Loucy (cell line): ENCODE results near the gene OTOP3.

Experiments used
- H2AFZ ChIP-seq: fragments of 200-600 bp; sonication (generic); 2 replicates; pipeline ENCODE4 v1.6.0; 2016; ENCODE audit warnings: antibody characterized with exemption, mild to moderate bottlenecking, low read length, moderate library complexity
- H3F3A ChIP-seq: fragments of 200-600 bp; 2 replicates; pipeline ENCODE4 v1.6.0; 2016; ENCODE audit warnings: antibody characterized with exemption, low read depth, mild to moderate bottlenecking
- H3K27me3 ChIP-seq: fragments of 200-600 bp; sonication (generic); 2 replicates; pipeline ENCODE4 v1.6.1; 2014; ENCODE audit warnings: low read length, mild to moderate bottlenecking; ENCODE audit not compliant: insufficient read depth, poor library complexity, severe bottlenecking
- H3K36me3 ChIP-seq: fragments of 200-600 bp; sonication (generic); 2 replicates; pipeline ENCODE4 v1.6.1; 2016; ENCODE audit warnings: low read length; ENCODE audit not compliant: insufficient read depth
- H3K4me1 ChIP-seq: fragments of 200-600 bp; sonication (generic); 2 replicates; pipeline ENCODE4 v1.5.1; 2014; ENCODE audit warnings: low read length, mild to moderate bottlenecking; ENCODE audit not compliant: insufficient read depth, poor library complexity, severe bottlenecking
- H3K4me2 ChIP-seq: fragments of 200-600 bp; sonication (generic); 2 replicates; pipeline ENCODE4 v1.6.0; 2014; ENCODE audit warnings: antibody characterized with exemption, low read length, low read depth, mild to moderate bottlenecking; ENCODE audit not compliant: poor library complexity, severe bottlenecking
- H3K4me3 ChIP-seq: fragments of 200-600 bp; sonication (generic); 2 replicates; pipeline ENCODE4 v1.5.1; 2014; ENCODE audit warnings: low read length, mild to moderate bottlenecking, mixed read lengths; ENCODE audit not compliant: poor library complexity, severe bottlenecking
- H3K79me2 ChIP-seq: fragments of 200-600 bp; sonication (generic); 2 replicates; pipeline ENCODE4 v1.6.1; 2014; ENCODE audit warnings: low read length; ENCODE audit not compliant: insufficient read depth
- H3K9ac ChIP-seq: fragments of 200-600 bp; sonication (generic); 2 replicates; pipeline ENCODE4 v1.6.0; 2014; ENCODE audit warnings: mild to moderate bottlenecking, low read depth, low read length, moderate library complexity; ENCODE audit not compliant: poor library complexity, severe bottlenecking
- H3K9me2 ChIP-seq: fragments of 200-600 bp; sonication (generic); replicated peaks from 2 replicates; pipeline ENCODE4 v1.6.1; 2016; ENCODE audit warnings: low read depth, low read length, mixed read lengths
- H3K9me3 ChIP-seq: fragments of 200-600 bp; sonication (generic); 2 replicates; pipeline ENCODE4 v1.6.1; 2014; ENCODE audit warnings: mild to moderate bottlenecking, antibody characterized with exemption, low read length, low read depth; ENCODE audit not compliant: insufficient read depth
- H4K20me1 ChIP-seq: fragments of 200-600 bp; sonication (generic); 2 replicates; pipeline ENCODE4 v1.6.0; 2014; ENCODE audit warnings: antibody characterized with exemption, low read length, mild to moderate bottlenecking; ENCODE audit not compliant: insufficient read depth, poor library complexity, severe bottlenecking
- EZH2phosphoT487 ChIP-seq: fragments of 200-600 bp; IDR thresholded peaks from 2 replicates; pipeline ENCODE4 v1.6.1; 2018; ENCODE audit warnings: antibody characterized with exemption, mild to moderate bottlenecking, moderate library complexity, borderline replicate concordance
- TF ChIP-seq, protein P1 (sequence below): fragments of 200-600 bp; sonication (generic); conservative IDR thresholded peaks from 2 replicates; pipeline ENCODE4 v1.5.1; 2014; ENCODE audit warnings: mild to moderate bottlenecking, antibody characterized with exemption, low read length

The OTOP3 gene, protein sequence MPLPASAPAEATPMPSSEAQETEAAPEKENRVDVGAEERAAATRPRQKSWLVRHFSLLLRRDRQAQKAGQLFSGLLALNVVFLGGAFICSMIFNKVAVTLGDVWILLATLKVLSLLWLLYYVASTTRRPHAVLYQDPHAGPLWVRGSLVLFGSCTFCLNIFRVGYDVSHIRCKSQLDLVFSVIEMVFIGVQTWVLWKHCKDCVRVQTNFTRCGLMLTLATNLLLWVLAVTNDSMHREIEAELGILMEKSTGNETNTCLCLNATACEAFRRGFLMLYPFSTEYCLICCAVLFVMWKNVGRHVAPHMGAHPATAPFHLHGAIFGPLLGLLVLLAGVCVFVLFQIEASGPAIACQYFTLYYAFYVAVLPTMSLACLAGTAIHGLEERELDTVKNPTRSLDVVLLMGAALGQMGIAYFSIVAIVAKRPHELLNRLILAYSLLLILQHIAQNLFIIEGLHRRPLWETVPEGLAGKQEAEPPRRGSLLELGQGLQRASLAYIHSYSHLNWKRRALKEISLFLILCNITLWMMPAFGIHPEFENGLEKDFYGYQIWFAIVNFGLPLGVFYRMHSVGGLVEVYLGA

DNA sequence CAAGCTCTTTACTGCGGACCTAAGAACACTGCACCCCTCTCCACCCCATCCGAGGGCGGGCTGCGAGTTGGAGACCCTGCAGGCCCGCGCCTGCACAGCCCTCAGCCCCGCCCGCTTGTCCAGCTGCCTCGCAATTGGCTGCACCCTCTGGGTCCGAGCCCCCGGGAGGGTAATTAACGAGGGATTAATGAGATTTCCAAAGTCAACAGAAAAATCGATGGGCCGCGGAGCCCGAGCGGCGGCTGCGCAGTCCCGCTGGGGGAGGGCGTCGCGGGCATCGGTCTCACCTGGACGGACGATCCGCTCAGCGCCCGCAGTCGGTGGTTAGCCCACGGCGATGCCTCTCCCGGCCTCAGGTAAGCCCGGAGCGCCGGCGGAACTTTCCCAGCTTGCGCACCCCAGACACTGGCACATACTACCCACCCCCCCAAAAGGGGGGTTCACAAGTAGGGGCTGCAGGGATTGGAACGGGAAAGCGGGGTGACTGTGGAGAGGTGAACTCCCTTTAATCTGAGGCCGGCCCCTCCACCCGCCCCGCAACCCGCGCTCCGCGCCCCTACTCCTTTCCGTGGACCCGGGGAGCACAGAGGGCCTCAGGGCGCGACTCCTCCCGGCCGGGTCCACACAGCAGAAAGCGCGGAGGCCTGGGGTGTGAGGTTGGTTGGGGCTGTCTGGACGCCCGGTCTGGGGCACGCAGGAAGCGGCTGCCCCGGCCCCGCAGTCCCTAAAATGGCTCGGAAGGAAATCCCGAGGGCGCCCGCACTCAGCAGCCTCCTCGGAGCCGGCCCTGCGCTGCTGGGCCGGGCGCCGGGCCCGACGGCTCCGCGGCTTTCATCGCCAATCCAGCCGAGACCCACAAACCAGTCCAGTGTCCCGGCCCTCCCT lies at the start of gene OTOP3:
OTOP3 (plus strand) TSS at position 314 of the 885 bp plus-strand sequence; CDS start at position 338, 24 bp downstream.
- Histone ChIP-seq H3K36me3 (no peaks in the 10 kb centered on the region), H3K79me2 (no peaks in the 10 kb centered on the region), H3K4me2 (no peak within 1 kb of the TSS), H3K4me1 (no peaks in the 10 kb centered on the region), H3K4me3 (no peak within 1 kb of the TSS), H3K9ac (no peak within 1 kb of the TSS), H3F3A (no peaks in the 10 kb centered on the region), H3K27me3 (no peaks in the 10 kb centered on the region), H4K20me1 (no peaks in the 10 kb centered on the region), H3K9me3 (no peaks in the 10 kb centered on the region), H2AFZ (no peak within 1 kb of the TSS), H3K9me2 (no peaks in the 10 kb centered on the region)
- no peak for TF ChIP-seq EZH2phosphoT487
- TF ChIP-seq, protein P1, sequence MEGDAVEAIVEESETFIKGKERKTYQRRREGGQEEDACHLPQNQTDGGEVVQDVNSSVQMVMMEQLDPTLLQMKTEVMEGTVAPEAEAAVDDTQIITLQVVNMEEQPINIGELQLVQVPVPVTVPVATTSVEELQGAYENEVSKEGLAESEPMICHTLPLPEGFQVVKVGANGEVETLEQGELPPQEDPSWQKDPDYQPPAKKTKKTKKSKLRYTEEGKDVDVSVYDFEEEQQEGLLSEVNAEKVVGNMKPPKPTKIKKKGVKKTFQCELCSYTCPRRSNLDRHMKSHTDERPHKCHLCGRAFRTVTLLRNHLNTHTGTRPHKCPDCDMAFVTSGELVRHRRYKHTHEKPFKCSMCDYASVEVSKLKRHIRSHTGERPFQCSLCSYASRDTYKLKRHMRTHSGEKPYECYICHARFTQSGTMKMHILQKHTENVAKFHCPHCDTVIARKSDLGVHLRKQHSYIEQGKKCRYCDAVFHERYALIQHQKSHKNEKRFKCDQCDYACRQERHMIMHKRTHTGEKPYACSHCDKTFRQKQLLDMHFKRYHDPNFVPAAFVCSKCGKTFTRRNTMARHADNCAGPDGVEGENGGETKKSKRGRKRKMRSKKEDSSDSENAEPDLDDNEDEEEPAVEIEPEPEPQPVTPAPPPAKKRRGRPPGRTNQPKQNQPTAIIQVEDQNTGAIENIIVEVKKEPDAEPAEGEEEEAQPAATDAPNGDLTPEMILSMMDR, result no peak

DNA sequence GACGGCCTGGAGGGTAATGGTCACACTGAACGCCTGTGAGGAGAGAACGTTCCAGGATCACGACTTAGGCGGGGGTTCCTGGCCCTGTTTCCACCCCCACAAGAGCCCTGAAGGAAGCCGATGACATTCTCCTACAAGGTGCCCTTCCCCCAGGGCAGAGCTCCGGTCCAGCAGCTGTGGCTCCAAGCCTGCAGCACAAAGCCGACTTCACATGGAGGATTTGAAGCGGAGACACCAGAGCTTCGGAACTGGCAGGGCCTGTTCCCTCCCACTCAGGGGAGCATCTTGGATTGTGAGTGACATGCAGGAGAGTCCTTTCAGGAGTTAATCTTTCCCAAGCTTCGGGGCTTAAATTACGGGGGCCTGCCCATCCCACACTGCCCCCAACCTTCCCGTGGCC lies 47.2 kb upstream of the OTOP3 start:
- no peaks in the 10 kb centered on the region for H3K36me3 ChIP-seq
- no peak for TF ChIP-seq EZH2phosphoT487
- TF ChIP-seq, protein P1, result no peak
- H3K4me3 ChIP-seq, result no peak overlapping the region
- H2AFZ ChIP-seq, result no peak overlapping the region
- H3K4me1 ChIP-seq, result no peaks in the 10 kb centered on the region
- no peaks in the 10 kb centered on the region for H3K9me3 ChIP-seq
- H3K27me3 ChIP-seq, result no peaks in the 10 kb centered on the region
- no peaks in the 10 kb centered on the region for H3K9me2 ChIP-seq
- no peak overlapping the region for H3K9ac ChIP-seq
- H3K4me2 ChIP-seq, result no peak overlapping the region
- no peaks in the 10 kb centered on the region for H3F3A ChIP-seq
- no peaks in the 10 kb centered on the region for H3K79me2 ChIP-seq
- no peaks in the 10 kb centered on the region for H4K20me1 ChIP-seq

DNA sequence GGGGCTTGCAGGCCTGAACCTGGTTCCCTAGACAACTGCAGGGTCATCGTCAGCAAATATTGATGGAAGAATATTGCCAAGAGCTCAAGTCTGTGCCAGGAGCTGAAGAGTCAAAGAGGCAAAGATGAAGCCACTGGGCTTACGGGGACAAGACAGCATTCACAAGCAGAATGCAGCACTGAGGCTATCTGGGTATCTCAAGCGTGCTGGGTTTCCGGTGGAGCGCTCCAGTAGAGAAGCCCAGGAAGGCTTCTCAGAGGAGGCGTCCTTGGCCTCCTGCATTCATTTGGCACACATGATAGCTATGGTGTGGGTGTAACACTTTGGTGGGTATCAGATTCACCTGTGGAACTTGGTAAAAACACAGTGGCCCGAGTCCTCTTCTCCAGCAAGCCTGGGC lies 45.1 kb upstream of the OTOP3 start:
- no peaks in the 10 kb centered on the region for H3K4me1 ChIP-seq
- no peak overlapping the region for H3K4me3 ChIP-seq
- no peaks in the 10 kb centered on the region for H3F3A ChIP-seq
- H3K9me3 ChIP-seq, result no peaks in the 10 kb centered on the region
- no peak overlapping the region for H2AFZ ChIP-seq
- H4K20me1 ChIP-seq, result no peaks in the 10 kb centered on the region
- TF ChIP-seq, protein P1, result no peak
- no peak for TF ChIP-seq EZH2phosphoT487
- H3K79me2 ChIP-seq, result no peaks in the 10 kb centered on the region
- H3K9ac ChIP-seq, result no peak overlapping the region
- no peaks in the 10 kb centered on the region for H3K36me3 ChIP-seq
- H3K9me2 ChIP-seq, result no peaks in the 10 kb centered on the region
- no peak overlapping the region for H3K4me2 ChIP-seq
- no peaks in the 10 kb centered on the region for H3K27me3 ChIP-seq
